Neural crest cell (in vitro differentiated cells): ENCODE data around the gene PANK1. TPM values are rescaled to one million over a fixed set of nuclear protein-coding genes. Genes with fewer than 3 reads are reported as not detected.

Source experiments
- DNase-seq: peaks from one replicate; pipeline ENCODE4 v3.0.0; 2021; ENCODE audit warnings: low read depth, mixed read lengths, low spot score
- H3K27ac Mint-ChIP-seq: one replicate; pipeline ENCODE4 v1.8.0; 2021; ENCODE audit warnings: mild to moderate bottlenecking, mixed read lengths; ENCODE audit not compliant: unreplicated experiment
- H3K27me3 Mint-ChIP-seq: 2 replicates; pipeline ENCODE4 v1.8.0; 2021; ENCODE audit warnings: low read depth, mild to moderate bottlenecking, mixed read lengths
- H3K36me3 Mint-ChIP-seq: 2 replicates; pipeline ENCODE4 v1.8.0; 2021; ENCODE audit warnings: low read depth, mild to moderate bottlenecking, mixed read lengths
- H3K4me1 Mint-ChIP-seq: 2 replicates; pipeline ENCODE4 v1.8.0; 2021; ENCODE audit warnings: mixed read lengths
- H3K4me3 Mint-ChIP-seq: one replicate; pipeline ENCODE4 v1.8.0; 2021; ENCODE audit warnings: mild to moderate bottlenecking, mixed read lengths
- H3K9me3 Mint-ChIP-seq: 2 replicates; pipeline ENCODE4 v1.8.0; 2021; ENCODE audit warnings: mixed read lengths
- total RNA-seq: library from RNA; stranded (reverse); gene quantifications from 2 replicates; pipeline ENCODE4 v1.2.1, GENCODE V29; 2021
- TF ChIP-seq, protein P1 (sequence below): fragments of 200-600 bp; sonication (generic); conservative IDR thresholded peaks from 2 replicates; pipeline ENCODE4 v1.5.0; 2021; ENCODE audit warnings: antibody characterized with exemption, mild to moderate bottlenecking

The PANK1 gene
- total RNA-seq, 1 donor from 2014 or later: 46.9 TPM

GRCh38 chr10:89589101-89589720 is 55.8 kb downstream of the PANK1 start:
- Mint-ChIP-seq H3K9me3 (no peaks in the 10 kb centered on the region), H3K27ac (no peak overlapping the region), H3K4me1 (peaks cover 16% of the 10 kb centered on the region), H3K4me3 (no peak overlapping the region), H3K36me3 (peaks cover 47% of the 10 kb centered on the region), H3K27me3 (no peaks in the 10 kb centered on the region)
- DNase-seq: no peak
- TF ChIP-seq, protein P1, sequence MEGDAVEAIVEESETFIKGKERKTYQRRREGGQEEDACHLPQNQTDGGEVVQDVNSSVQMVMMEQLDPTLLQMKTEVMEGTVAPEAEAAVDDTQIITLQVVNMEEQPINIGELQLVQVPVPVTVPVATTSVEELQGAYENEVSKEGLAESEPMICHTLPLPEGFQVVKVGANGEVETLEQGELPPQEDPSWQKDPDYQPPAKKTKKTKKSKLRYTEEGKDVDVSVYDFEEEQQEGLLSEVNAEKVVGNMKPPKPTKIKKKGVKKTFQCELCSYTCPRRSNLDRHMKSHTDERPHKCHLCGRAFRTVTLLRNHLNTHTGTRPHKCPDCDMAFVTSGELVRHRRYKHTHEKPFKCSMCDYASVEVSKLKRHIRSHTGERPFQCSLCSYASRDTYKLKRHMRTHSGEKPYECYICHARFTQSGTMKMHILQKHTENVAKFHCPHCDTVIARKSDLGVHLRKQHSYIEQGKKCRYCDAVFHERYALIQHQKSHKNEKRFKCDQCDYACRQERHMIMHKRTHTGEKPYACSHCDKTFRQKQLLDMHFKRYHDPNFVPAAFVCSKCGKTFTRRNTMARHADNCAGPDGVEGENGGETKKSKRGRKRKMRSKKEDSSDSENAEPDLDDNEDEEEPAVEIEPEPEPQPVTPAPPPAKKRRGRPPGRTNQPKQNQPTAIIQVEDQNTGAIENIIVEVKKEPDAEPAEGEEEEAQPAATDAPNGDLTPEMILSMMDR: no peak

DNA sequence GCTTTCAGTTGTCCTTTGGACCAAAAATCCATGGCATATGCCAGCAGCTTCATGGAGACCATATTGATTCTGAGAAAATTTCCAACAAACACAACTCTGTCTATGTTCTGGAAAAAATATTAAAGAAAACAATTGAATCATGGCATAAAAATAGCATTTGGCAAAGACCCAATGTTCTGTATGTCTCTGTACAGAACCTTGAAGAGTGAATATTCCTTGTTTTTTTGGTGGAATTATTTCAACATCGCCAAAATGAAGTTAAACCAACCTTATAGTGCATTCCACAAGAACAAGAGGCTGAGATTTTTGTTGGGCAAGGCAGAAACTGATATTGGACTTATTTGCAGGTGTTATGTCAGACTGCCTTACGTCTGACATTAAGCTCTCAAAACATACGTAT is 56.4 kb downstream of the PANK1 start:
- peaks cover 16% of the 10 kb centered on the region for H3K4me1 Mint-ChIP-seq
- TF ChIP-seq, protein P1: no peak
- H3K9me3 Mint-ChIP-seq: no peaks in the 10 kb centered on the region
- H3K36me3 Mint-ChIP-seq: peaks cover 48% of the 10 kb centered on the region
- no peak overlapping the region for H3K4me3 Mint-ChIP-seq
- H3K27me3 Mint-ChIP-seq: no peaks in the 10 kb centered on the region
- no peak for DNase-seq
- no peak overlapping the region for H3K27ac Mint-ChIP-seq

DNA sequence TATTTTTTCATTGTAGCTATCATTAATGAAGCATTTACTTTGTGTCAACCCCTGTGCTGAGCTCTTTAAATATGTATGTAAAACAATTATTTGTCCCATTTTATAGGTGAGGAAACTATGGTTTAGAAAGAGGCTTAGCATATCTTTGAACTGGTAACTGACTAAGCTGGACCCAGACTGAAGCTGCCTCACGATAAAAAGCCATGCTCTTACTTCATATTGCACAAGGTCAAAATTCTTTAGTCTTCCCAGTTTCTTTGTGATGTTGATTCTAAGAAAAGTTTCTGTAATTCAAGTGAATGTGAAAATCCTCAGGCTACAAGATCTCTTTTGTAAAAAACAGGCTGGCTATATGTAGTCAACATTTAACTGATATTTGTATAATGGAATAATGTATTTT is 63.0 kb downstream of the PANK1 start:
- Mint-ChIP-seq H3K4me3 (no peak overlapping the region), H3K9me3 (peaks cover 6% of the 10 kb centered on the region), H3K27me3 (no peaks in the 10 kb centered on the region), H3K4me1 (peaks cover 6% of the 10 kb centered on the region), H3K36me3 (peaks cover 40% of the 10 kb centered on the region), H3K27ac (no peak overlapping the region)
- TF ChIP-seq, protein P1: no peak
- no peak for DNase-seq

DNA sequence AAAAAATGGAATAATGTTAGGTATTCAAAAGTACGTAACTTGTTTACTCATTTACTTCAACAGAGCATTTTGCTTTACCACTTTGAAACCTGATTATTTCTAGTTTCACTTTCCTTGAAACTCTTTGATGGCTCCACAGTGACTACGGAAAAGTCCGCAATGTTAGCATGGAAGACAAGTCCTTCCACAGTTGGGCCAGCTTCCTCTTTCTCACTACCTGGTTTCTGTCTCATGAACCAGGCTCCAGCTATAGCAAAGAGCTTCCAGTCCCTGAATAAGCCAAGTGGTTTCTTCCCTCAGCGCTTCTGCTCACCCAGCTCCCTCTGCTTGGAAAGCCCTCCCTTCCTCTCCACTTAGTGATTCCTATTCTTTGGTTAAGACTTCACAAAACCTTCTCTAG is 64.8 kb downstream of the PANK1 start:
- TF ChIP-seq, protein P1: no peak
- H3K27ac Mint-ChIP-seq: no peak overlapping the region

DNA sequence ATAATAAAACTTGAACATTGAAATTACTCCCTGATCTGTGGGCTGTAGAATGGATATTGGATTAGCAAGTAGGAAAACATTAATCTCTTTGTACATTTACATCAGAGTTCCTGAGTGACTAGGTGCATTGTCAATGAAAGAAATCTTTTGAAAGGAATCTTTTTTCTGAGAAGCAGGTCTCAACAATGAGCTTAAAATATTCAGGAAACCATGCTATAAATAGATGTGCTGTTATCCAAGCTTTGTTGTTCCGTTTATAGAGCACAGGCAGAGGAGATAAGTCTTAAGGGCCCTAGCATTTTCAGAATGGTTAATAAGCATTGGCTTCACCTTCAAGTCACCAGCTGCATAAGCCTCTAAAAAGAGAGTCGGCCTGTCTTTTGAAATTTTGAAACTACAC is 68.3 kb downstream of the PANK1 start:
- no peak for DNase-seq
- Mint-ChIP-seq H3K9me3 (peaks cover 11% of the 10 kb centered on the region), H3K27ac (no peak overlapping the region), H3K36me3 (peaks cover 23% of the 10 kb centered on the region), H3K4me3 (no peak overlapping the region), H3K27me3 (no peaks in the 10 kb centered on the region), H3K4me1 (peaks cover 6% of the 10 kb centered on the region)
- TF ChIP-seq, protein P1: no peak

More for the DNA sequence above, 64.8 kb downstream of the PANK1 start:
- Mint-ChIP-seq H3K9me3 (peaks cover 11% of the 10 kb centered on the region), H3K4me1 (peaks cover 6% of the 10 kb centered on the region), H3K27me3 (no peaks in the 10 kb centered on the region), H3K36me3 (peaks cover 40% of the 10 kb centered on the region), H3K4me3 (no peak overlapping the region)
- no peak for DNase-seq
